HG02642 (cell line): ENCODE data around the gene ALX4.

Experiments
- ATAC-seq: cut with Tn5 transposase; IDR thresholded peaks from one replicate; pipeline ENCODE4 v1.9.1; 2021; ENCODE audit warnings: mild to moderate bottlenecking; ENCODE audit not compliant: unreplicated experiment, poor library complexity

Gene ALX4

DNA sequence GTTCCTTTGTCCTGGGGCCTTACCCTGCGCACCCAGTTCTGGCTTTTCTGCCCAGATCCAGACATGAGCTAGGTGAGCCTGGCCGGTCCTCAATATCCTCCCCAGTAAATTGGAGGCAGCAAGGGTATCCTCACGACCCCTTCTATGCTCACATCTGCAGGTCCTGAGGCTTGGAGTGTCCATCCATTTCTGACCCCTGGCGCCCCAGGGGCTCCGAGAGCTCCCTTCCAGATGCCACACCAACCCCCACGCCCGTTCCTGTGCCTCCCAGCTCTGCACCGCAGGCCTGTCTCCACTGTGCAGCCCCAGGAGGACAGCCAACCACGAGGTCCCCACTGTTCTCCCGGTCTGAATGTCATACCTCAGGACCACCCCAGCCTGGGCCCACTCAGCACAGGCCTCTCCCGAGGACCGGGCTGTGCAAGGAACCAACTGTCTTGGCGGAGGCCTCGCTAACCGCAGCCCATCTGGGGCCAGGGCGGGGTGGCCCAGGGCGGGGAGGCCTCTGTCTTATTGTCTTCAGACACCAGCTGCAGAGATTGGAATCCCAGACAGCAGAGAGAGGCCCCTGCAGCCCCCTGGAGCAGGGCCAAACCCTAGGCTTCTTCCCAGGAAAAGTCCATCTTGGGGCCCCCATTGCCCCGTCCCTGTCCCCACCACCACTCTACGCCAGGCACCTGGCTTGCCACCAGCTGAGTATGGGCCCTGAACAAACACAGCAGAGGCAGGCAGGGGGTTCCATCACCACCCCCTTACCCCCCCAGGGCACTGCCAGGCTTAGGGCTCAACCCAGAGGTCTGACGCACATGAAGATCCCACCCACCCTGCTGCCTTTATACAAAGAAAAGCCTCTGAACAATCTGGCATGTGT lies 39.3 kb downstream of the ALX4 start:
- no peak for ATAC-seq

GRCh38 chr11:44269369-44270351 lies 40.3 kb downstream of the ALX4 start:
- no peak for ATAC-seq

DNA sequence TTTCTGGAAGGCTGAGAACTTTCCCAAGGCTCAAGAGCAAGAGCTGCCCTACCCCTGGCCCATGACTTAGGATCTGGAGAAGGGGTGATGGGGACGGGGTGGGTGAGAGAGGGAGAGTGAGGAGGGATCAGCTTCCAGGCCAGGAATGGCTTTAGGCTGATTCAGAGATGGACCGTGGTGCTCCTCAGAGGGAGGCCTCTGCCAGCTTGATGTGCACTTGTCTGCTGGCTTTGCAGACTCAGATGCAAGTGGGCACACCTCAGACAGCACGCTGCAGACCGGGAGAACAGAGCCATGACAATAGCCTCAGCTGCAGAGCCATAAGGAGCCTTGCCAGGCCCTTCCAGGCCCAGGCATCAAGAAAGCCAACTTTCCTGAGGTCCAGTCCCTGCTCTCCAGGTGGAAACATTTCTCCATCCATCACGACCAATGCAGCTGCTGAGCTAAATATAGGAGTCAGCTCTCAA lies 41.3 kb downstream of the ALX4 start:
- ATAC-seq, result no peak

GRCh38 chr11:44267750-44268613 lies 42.0 kb downstream of the ALX4 start:
- ATAC-seq, result no peak

GRCh38 chr11:44267006-44267749 lies 42.8 kb downstream of the ALX4 start:
- ATAC-seq, result no peak

GRCh38 chr11:44266056-44266780 lies 43.7 kb downstream of the ALX4 start:
- no peak for ATAC-seq

DNA sequence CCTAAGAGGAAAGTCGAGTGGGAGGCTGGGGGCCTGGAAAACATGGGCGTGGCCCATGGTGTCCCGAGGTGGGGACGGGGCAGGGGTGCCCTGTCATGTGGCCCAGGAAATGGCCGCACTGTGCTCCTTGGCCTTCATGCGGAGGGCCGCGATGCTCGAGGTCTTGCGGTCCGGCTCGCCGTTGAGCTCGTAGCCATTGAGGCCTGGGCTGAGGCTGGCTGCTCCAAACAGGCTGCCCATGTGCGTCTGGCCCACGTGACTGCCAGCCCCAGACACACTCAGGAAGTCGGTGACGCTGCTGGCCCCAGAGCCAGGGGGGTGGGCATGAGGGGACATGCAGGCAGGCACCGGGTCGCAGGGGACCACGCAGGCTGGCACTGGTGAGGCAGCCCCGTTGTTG lies 45.2 kb downstream of the ALX4 start:
- no peak for ATAC-seq

DNA sequence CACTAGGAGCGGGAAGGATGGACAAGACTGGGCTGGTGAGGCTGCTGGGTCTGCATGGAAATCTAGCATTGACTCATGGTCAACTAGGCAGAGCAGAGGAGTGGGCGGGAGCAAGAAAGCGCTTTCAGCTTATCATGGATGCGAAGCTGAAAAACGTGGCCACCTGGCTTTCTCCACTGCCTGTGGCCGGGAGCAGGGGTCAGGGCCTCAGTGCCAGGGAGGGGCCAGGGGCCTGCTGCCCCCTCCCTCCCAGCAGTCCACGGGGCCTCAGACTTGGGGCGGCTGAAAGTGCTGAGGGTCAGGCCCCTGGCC lies 45.5 kb downstream of the ALX4 start:
- ATAC-seq, result no peak

DNA sequence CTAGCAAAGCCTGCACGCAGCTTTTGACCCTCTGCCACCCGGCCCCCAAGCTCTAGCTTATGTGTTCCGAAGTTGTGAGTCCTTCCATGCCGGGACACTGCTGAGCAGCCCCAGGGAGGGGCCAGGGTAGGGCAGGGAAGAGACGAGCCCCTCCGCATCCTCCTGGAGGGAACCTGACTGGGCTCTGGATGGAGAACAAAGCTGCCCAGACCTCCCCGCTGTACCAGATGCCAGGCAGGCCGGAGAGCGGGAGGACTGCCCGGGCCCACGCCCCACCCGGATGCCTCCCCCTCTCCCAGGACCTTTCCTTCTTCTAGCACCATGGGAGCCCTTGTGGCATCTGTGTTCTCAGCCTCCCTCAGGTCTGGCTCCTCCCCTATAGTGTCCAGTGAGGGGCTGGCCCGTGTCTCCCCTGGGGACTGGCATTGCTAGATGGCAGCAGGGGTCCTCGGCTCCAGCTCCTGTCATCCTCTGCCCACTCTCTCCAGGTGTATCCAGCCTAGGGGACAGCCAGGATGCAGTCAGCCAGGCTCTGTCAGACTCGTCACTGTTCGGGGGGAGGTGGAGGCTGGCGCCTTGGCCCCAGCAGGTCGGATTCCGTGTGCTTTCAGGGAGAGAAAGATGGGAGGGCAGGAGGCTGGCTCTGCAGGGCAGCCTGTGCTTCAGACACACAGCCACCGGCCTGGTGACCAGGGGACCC lies 46.1 kb downstream of the ALX4 start:
- ATAC-seq, result no peak

GRCh38 chr11:44261800-44262591 lies 47.9 kb downstream of the ALX4 start:
- ATAC-seq, result no peak

DNA sequence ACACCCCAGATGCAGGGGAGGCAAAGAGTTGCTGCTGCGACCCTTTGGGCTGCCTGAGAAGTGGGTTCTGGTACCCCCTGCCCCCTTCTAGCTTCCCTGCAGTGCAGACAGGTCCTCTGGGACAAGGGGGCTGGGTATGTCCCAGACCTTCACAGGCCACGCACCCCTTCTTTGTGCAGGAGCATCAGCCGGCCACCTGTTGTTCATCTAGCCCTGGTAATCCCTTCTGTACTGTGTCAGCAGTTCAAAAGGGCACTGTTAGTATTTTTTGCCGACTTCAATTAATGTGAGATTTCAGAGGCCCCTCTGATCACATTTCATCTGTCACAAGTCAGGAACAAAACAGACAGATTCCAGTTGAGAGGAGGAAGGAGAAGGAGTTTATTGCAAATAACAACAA lies 49.9 kb downstream of the ALX4 start:
- ATAC-seq, result no peak

DNA sequence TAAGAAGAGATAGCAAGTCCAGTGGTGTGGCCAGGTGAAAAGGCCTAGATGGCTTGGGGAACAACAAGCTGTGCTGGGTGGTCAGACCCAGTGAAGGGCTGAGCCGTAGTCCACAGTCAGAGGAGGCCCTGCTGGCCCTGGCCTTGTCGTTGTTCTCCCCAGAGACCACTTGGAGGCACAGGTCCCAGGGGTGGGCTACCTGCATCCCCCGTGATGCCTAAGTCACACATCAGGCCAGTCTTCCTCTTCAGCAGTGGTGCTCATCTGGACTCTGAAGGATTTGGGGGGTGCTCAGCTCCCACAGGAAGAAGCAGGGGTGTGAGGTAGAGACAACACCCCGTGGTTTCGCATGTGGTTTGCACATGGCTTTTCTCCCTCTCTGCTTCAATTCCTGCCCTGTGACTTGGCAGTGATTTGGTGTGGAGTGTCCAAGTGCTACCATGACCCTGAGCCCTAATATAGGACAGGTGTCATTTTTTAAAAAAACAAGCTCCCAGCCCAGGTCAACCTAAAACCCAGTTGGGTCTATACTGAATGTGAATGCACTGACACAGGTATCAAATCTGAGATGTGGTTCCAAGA lies 51.0 kb downstream of the ALX4 start:
- no peak for ATAC-seq

DNA sequence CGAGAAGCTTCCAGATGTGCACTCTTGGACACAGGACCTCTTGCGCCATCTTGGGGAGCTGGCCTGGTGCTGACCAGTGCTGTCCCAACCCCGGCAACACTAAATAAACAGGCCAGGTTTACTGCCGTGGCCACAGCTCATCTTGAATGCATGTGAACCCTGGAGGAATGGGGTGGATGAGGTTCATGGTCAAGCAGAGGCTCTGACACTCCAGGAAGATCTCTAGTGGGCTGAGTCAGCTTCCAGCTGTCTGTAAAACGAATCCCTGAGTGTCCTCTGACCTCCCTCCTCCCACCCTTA lies 51.8 kb downstream of the ALX4 start:
- no peak for ATAC-seq

DNA sequence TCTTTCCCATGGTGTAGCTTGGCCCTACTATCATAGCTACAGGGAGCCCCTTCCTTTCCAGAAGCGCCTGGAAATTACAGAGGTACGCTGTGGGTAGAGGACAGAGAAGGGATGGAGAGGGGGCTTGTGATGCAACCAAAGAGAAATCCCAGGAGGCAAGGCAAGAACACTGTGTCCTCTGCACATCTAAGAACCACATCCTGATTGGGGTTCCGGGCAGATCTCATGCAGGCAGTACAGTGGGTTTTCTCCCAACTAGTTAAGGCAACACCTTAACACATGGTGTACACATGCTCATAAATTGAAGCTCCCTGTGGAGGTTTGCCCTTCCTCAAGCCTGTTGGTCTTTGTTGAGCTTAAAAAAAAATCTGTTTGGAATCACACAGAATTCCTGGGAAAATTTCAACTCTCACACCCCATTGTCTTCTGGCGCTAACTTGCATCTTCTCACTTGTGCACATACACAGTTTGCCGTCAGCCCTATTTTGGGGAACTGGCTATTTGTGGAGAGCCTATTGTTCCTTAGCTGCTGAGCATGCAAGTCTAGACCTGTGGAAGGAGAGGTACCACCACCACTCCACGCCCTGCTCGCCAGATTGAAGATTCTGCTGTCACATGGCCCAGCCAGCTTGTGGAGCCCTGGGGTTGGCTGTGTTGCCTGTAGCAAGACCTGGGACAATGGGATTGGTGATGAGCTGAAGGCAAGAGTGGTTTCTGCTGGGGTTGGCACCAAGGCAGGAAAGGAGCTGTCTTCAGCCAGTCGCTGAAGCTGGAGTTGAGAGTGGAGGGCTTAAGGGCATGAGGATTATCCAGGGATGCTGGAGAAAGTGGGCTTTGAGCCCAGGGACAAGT lies 52.4 kb downstream of the ALX4 start:
- no peak for ATAC-seq

DNA sequence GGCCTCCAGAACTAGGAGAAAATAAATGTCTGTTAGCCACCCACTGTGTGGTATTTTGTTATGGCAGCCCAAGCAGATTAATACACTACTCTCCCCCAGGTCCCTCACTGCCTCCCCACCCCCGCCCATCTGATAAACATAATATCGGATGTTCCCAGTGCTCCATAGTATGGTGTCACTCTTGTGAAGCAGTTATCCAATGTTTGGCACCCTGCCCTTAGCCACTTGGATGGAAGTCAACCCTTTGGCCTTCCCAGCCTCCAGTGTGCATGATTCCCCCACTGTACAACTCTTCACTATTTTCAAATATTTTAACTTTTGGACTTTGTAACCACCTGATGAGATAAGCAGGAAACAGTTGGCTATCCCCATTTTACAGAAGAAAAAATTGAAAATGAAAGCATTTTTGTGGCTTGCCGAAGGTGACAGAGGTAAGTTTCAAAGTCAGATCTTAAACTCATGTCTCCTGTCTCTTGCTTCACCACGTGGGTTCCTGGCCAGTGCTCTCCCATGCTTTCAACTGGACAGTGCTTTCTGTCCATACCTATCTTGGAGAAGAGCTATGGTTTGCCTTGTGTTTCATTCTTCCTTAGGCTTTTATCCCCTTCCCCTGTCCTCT lies 53.2 kb downstream of the ALX4 start:
- no peak for ATAC-seq

DNA sequence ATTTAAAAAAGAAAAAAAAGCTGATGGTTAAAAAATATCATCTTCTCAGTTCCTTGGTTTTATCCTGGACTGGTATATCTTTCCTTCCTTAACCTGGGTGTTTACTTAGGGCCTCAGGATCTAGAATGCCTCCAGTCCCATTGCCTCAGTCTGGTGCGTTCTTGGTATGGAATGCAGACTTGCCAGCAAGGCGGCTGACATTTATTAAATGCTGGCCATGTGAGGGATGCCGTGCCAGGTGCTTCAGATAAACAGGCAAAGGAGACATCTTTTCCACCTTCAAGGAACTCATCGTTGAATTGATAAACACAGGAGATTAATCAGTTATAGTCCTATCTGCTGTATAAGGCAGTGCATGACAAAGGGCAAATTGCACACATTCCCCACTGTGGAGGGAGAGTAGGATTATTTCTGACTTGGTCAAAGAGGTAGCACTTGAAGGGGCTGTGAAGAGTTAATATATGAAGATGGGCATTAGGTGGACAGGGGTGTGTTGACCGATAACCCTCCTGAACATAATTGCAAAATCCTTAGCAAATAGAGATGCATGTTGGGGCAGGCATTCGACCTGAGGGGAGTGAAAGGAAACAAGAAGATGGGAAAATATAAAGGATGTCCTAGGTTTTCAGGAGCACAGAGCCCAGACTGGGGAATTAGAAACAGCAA lies 54.4 kb downstream of the ALX4 start:
- no peak for ATAC-seq
